SHP77 (cell line): ENCODE measurements around the gene CFAP210.

Experiments
- DNase-seq, 2 experiments: peaks; one replicate each; lab custom pipeline; 2025; lab: John Stamatoyannopoulos, UW

Gene CFAP210

DNA sequence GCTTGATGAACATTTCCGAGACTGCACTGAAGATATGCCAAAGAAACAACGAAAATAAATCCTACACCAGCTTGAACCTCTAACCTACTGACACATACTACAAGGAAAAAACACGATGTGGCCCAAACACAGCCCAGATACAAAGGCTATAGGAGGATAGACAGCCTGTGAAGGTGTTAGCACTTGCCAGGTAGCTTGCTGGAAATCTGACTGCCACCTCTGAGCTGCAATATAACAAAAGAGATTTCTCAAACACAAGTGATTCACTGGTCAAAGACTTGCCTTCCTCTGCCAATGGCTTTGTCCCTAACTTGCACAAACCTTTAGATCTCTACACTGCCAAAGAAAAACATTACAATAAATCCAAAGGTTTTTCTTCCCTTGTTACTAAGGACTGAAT, 21.1 kb downstream of the CFAP210 start:
- DNase-seq = no peak

DNA sequence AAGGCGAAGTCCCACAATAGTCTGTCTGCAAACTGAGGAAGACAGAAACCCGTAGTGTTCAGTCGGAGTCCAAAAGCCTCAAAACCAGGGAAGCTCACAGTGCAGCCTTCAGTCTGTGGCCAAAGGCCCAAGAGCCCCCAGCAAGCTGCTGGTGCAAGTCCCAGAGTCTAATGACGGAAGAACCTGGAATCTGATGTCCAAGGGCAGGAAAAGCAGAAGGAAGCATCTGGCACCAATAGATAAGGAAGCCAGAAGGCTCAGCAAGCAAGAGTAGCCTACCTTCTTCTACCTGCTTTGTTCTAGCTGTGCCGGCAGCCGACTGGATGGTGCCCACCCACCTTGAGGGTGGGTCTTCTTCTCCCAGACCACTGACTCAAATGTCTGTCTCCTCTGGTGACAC, 21.8 kb downstream of the CFAP210 start:
- no peak for DNase-seq

DNA sequence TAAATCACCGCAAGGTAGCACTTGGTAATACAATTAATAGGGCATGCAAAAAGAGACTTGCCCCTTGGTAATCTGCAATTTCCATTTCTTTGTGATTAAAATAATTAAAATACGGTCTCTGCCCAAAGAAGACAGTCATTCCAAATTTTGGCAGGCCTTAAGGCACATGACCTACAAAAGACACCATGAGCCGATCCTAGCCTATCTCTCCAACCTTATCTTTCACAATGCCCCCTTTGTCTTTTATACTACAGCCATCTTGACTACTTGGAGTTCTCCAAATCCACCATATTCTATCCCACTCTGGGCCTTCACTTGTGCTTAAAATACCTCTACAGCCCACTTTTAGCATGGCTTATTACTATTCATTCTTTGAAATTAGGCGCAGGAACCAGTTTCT, 23.3 kb downstream of the CFAP210 start:
- DNase-seq = no peak

DNA sequence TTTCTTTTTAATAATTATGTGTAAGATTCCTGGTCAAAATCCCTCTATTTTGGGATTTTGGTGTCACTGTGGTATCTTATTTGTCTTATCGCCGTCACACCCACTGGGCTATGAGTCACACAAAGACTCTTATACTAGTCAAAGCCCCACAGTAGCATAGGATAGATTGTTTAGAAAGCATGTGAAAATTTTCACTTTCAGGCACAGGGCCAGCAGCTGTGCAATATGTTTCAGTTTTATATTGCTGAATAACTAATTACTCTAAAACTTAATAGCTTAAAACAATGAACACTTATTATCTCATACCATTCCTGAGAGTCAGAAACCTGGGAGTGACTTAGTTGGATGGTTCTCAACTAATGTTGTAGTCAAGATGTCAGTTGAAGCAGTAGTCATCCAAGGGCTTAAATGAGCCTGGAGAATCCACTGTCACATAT, 24.0 kb downstream of the CFAP210 start:
- DNase-seq = no peak

DNA sequence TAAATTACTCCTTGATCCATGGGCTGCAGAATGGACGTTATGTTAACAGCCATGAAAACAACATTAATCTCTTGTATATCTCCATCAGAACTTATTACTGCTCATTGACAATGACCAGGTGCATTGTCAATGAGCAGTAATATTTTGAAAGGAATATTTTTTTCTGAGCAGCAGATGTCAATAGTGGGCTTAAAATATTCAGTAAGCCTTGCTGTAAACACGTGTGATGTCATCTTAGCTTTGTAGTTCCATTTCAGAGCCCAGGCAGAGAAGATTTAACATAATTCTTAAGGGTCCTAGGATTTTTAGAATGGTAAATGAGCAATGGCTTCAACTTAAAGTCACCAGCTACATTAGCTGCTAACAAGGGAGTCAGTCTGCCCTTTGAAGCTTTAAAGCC, 26.6 kb downstream of the CFAP210 start:
- no peak for DNase-seq

DNA sequence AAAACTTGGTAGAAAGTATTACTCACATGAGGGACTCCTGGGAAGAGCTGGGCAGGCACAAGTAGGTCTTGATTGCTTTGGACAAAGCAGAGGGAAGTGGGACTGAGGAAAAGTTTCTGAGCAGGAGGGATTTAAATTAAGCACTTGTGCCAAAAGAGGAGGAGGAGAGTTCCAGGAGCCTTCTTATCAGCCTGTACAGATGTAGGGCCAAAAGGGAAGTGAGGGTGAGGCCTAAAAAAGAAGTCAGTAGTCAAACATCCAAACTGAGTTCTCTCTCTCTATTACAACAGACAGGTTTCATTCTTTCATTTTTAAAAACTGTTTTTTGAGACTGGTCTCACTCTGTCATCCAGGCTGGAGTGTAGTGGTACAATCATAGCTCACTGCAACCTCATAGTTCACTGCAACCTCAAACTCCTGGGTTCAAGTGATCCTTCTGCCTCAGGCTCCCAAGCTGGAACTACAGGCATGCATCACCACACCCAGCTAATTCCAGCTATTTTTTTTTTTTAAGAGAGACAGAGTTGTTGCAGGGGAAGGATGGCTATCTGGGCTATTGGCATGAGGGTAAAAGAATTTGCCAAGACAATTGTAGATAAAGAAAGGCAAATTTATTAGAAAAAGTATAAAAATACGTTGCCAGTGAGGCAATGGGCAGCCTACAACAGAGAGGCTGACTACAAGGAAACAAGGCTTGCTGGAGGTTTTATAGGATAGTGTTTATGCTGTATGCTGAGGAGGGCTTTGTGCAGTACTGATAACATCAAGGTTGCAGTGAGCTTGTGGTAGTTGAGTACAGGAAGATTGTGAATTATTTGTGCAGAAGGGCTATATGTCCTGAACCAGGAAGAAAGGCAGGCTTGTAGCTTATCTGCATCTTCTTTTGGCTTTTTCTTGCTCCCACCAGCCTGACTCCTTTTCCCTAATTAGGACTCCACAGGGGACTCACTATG, 29.0 kb downstream of the CFAP210 start:
- DNase-seq = no peak

DNA sequence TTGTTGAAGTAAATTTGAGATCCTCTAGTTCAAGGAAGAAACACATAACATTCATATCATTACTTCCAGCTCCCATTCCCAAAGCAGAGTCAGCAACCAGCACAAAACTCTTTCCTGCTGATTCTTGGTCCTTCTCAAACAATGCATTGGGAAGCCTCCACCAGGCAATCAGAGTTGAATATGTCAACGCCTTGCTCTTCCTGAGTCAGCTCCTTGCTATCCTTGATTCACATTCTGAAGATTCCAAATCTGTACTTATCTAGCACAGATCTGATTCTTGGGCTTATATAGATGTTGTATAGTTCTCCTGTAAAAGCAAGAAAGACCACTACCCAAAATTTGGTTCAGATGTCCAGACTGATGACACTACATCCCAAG, 29.6 kb downstream of the CFAP210 start:
- DNase-seq = no peak

DNA sequence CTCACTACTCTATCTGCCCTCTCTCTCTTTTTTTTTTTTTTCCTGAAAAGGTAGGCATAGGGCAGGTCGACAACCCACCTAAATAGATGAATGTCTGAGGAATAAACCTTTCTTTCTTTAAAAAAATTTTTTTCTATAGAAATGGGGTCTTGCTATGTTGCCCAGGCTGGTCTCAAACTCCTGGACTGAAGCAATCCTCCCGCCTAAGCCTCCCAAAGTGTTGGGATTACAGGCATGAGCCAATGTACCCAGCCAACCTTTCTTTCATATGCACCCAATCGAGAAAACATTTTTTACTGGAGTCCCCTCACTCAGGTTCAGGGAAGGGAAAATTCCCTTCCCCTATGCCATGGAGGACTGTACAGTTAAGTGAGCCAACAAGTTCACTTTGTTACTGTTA, 31.0 kb downstream of the CFAP210 start:
- no peak for DNase-seq

DNA sequence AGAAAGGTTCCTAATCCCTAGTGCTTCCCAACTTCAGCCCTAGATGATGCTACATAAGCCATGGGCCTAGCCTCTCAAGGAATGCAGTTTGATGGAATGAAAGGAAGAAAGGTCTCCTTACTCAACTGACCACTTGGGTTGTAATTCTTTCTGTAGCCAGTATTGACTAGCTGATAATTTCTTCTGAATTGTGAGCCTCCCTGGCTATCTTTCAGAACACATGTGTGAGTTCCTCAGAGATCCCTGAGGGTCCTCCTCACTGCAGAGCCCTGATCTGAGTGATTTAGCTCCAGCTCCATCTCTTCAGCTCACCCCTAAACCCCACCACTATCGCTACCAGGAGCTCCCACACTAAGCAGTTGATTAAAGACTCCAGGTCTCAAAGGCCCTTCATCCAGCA, 31.5 kb downstream of the CFAP210 start:
- DNase-seq = no peak

DNA sequence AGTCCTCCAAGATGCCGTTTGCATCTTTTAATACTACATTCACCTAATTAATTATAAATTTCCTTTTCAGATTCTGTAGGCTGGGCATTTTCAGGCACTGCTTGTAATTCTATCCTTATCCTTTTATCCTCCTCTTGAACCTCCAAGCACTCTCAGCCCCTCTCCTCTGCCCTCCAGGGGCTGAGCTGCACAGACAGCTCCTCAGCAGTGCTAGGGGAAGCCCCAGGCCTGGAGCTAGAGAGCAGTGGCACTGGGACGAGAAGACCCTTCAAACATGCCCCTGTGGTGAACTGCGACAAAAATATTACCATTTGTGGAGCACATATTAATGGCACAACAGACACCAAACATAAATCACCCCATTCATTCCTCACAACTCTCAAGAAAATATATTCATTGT, 32.9 kb downstream of the CFAP210 start:
- DNase-seq = no peak

DNA sequence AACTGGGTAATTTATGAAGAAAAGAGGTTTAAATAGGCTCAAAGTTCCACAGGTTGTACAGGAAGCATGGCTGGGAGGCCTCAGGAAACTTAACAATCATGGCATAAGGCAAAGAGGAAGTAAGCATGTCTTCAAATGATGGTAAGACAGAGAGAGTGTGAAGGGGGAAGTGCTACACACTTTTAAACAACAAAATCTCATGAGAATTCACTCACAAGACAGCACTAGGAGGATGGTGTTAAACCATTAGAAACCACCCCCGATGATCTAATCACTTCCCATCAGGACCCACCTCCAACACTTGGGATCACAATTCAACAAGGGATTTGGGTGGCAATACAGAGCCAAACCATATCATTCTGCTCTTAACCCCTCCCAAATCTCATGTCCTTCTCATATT, 34.9 kb downstream of the CFAP210 start:
- no peak for DNase-seq

DNA sequence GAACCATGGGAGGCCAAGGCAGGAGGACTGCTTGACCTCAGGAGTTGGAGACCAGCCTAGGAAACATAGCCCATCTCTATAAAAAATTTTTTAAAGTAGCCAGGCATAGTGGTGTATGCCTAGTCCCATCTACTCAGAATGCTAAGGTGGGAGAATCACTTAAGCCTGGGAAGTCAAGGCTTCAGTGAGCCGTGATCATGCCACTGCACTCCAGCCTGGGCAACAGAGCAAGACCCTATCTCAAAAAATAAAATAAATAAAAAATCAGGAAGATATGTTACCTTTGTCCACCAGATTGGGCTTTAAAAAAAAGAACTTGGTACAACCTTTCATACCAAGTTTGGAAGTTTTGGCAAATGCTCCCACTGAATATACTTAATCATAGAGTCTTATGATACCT, 35.3 kb downstream of the CFAP210 start:
- no peak for DNase-seq

DNA sequence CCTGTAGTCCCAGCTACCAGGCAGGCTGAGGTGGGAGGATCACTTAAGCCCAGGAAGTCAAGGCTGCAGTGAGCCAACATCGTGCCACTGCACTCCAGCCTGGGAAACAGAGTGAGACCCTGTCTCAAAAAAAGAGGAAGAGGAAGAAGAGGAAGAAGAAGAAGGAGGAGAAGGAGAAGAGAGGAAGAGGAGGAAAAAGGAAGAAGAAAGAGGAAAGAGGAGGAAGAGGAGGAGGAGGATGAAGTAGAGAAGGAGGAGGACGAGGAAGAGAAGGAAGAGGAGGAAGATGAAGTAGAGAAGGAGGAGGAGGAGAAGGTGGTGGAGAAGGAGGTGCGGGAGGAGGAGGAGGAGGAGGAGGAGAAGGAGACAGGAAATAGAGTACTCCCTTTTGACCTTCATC, 38.0 kb downstream of the CFAP210 start:
- DNase-seq = no peak

DNA sequence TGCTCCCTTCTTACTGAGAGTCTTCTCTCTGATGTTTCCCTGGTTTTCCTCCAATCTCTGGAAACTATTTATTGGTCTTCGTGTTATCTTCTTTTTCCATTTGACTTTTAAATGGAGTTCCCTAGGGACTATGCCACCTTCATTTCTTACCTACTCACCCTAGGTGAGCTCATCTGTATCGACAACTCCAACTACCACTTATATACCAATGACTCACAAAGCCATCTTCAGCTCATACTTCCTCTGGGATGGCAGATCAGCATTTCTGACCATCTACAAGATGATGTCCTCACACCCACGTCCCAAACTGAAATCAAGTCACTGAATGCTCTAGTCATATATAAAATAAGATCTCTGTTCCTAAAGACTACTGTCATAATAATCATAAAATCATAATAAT, 40.6 kb downstream of the CFAP210 start:
- DNase-seq = no peak

DNA sequence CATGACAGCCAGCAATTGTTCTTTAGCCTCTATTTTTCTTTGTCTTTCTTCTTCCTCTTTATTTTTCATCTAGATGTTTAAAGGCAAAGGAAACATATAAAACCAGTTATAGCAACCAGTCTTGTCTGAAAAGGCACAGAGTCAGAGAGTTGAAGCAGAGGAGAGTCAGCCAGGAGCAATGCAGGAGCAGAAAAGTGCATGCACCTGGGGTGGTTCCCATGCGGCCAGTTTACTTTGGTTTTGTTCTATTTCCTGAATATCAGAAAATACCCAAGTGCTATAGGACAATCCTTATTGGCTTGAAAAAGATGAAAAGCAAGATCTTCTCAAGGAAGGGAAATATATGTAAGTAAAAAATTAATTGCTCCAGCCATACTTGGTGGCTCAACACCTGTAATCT, 44.9 kb downstream of the CFAP210 start:
- no peak for DNase-seq

DNA sequence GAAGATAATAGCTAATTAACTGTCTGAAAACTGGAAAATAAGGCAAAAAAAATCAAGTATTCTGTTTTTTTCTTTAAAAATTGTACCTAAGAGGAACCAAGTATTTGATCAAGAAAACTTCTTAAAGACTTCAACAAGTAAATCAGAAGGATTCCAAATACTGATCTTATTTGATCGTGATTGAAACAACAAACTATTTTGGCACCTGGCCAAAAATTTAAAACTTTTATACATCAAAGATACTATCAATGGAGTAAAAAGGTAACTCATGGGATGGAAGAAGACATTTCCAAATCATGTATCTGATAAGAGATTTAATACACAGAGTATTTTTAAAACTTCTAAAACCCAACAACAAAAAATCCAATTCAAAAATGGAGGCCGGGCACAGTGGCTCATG, 46.7 kb downstream of the CFAP210 start:
- DNase-seq = no peak

DNA sequence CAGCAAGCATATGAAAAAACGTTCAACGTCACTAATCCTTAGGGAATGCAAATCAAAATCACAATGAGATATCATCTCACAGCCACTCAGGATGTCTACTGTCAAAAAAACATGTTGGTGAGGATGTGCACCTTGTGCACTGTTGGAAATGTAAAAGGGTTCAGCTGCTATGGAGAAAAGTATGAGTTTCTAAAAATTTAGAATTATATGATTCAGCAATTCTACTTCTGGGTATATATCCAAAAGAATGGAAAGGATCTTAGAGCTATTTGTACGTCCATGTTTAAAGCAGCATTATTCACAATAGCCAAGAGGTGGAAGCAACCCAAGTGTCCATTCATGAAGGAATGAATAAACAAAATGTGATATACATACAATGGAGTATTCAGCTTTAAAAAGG, 50.0 kb downstream of the CFAP210 start:
- DNase-seq = no peak

DNA sequence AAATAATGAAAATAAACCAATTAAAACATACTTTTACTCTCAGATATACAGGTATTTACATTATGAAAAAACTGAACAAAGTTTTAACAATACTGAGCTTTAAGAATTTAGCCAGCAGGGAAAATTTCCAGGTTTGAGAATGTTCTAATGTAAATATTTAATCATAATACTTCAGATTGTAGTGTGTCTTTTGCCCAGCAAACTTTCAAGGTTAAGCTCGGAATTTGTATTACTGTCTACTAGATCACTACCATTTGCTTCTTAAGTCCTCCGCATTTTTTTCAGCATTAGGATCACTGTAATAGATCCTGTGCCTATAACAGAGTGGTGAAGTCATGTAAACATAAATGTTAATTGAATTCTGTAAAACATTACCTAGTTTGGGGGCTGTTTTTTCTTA, 52.7 kb downstream of the CFAP210 start:
- DNase-seq = no peak

DNA sequence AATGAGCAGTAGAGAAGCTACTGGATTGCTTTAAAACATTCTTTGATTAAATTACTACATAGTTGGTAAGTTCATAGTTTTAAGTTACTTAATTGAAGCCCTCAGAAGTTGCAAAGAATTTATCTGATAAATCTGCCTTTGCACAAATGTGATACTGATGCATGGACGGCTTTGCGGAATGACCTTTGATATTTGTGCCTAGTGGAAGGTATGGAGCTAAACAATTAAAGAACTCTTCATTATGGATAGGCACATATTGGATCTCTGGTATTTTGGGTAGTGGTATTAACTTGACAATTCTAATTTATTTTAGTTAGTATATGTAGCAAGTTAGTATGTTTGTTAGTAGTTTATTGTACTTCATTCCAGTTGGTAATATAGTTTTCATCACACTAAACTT, 54.1 kb downstream of the CFAP210 start:
- no peak for DNase-seq

DNA sequence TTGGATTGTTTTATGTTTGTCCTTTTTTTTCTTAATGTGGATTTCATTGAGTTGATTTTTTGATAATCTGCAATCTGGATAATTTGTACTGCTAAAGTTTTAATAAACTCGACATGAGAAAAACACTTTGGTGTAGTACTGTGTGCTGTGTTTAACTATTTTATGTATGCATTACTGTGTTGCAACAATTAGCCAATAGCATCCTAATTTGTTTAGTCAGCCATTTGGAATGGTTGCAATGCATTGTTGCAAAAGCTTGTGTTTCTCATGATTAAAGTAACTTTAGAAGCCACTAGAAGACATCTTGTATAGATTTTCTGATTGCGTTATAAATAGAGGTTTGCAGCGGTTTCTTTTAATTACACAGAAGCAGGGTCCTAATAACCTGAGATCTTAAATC, 56.6 kb downstream of the CFAP210 start:
- no peak for DNase-seq

DNA sequence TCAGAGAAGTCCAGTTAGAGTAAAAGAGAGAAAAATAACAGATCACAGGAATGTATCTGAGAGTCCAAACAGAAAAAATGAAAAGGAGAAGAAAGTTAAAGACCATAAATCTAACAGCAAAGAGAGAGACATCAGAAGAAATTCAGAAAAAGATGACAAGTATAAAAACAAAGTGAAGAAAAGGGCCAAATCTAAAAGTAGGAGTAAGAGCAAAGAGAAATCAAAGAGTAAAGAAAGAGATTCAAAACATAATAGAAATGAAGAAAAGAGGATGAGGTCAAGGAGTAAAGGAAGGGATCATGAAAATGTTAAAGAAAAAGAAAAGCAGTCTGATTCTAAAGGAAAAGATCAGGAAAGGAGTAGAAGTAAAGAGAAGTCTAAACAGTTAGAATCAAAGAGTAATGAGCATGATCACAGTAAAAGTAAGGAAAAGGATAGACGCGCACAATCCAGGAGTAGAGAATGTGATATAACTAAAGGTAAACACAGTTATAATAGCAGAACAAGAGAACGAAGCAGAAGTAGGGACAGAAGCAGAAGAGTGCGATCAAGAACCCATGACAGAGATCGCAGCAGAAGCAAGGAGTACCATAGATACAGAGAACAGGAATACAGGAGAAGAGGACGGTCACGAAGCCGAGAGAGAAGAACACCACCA, 57.6 kb downstream of the CFAP210 start:
- DNase-seq = no peak

DNA sequence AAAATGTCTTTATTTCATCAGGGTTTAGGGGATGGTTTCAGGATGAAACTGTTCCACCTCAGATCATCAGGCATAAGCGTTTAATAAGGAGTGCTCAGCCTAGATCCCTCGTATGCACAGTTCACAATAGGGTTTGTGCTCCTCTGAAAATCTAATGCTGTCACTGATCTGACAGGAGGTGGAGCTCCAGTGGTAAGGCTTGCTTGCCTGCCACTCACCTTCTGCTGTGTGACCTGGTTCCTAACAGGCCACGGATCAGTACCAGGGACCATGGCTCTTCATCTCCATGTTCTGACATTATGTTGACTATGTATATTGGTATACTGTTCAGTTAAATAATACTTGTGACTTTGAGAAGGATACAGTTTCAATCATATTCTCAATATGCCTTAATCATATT, 68.4 kb downstream of the CFAP210 start:
- DNase-seq = no peak

DNA sequence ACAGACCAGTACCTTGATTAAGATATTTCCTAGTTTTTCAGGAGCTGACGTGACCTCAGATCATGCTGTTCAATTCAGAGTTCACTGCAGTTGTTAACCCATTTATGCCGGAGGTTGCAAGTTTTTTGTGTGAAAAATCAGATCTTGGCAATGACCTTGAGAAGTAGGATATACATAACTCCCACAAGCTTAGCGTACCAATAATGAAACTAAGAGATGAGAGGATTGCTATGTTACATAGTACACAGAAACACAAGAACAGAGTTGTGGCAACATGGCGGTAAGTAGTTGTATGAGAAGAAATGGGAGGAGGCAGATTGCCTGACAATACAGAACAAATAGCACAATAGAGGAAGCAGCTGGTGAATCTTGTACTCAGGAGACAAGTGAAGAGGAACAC, 71.0 kb downstream of the CFAP210 start:
- no peak for DNase-seq

DNA sequence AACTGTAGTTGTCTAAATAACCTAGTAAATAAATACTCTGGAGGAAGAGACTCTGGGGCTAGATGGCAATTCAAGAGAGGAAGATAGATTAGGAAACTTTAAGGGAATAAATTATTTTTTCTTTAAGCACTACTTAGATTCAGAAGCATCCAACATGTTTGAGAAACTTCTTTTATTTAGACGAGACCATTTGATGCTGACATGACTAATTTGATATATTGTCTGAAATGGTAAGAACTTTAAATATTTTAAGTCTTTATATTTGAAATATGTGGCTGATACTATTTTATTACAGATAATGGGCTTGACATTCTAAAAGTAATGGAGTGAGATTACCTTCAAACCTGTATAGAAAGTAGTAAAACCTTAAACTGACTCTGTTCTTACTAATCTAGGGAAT, 73.7 kb downstream of the CFAP210 start:
- no peak for DNase-seq
